HL-60 (cell line): Measurements from ENCODE around the gene TBL3.

Source experiments
- CTCF ChIP-seq: IDR thresholded peaks from one replicate; pipeline ENCODE4 v1.5.1; 2011; ENCODE audit warnings: low read length, control low read depth, inconsistent platforms; ENCODE audit not compliant: insufficient read depth
- POLR2AphosphoS5 ChIP-seq: IDR thresholded peaks from 2 replicates; pipeline ENCODE4 v1.6.1; 2012; ENCODE audit warnings: low read depth

DNA sequence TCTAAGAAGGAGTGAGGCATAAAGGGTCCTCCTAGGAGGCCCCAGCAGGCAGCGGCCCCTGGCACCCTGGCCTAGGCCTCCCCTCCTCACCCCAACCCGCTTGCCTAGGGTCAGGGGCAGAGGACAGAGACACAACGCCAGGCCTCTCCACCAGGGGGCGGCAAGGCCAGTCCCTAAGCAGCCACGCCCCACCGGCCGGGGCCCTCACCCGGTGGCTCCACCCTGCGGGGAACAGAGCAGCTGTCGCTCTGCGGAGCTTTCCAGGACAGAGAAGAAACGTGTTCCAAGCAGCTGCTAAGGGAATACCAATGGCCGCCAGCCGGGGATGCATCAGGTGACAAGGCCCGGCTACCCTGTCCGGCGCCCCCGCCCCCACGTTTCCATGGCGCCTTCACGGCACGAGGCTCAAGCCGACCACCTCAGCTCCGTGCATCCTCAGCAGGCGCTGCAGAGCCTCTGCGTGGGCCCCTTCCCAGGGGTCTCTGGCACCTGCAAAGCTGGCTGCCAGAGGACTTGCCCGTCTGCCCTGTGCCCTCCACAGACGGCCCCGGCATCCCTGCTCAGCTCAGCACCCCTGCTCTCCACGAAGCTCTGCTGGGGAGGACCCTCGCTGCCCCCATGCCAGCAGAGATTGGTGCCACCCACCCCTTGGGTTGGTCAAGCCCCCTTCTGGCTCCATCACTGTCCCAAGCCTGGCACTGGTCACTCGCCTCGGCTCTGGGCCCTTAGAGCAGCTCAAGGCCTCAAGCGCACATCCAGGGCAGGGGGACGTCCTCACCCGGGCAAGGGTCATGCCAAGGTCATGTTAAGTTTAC, 32.2 kb downstream of the TBL3 start:
- peak; percentile 93 for TF ChIP-seq CTCF
- no peak for TF ChIP-seq POLR2AphosphoS5
